Endothelial cell (in vitro differentiated cells): ENCODE data around the gene ACTA1. TPM values are rescaled to one million over a fixed set of nuclear protein-coding genes. Genes with fewer than 3 reads are reported as not detected.
"Not testable (repeated sequence)": the region's sequence is repeated elsewhere in the genome, so short reads cannot be mapped to it uniquely, and the experiment has no call there.

Source experiments
- DNase-seq: peaks from one replicate; pipeline ENCODE4 v3.0.0; 2021; ENCODE audit warnings: low spot score
- H3K27ac Mint-ChIP-seq: one replicate; pipeline ENCODE4 v1.8.0; 2021; ENCODE audit warnings: mixed read lengths, inconsistent platforms; ENCODE audit not compliant: unreplicated experiment
- H3K27me3 Mint-ChIP-seq: one replicate; pipeline ENCODE4 v1.8.0; 2021; ENCODE audit warnings: mild to moderate bottlenecking, moderate library complexity, mixed read lengths, inconsistent platforms; ENCODE audit not compliant: unreplicated experiment
- H3K36me3 Mint-ChIP-seq: one replicate; pipeline ENCODE4 v1.8.0; 2021; ENCODE audit warnings: mild to moderate bottlenecking, low read depth, mixed read lengths, inconsistent platforms; ENCODE audit not compliant: unreplicated experiment
- H3K4me1 Mint-ChIP-seq: one replicate; pipeline ENCODE4 v1.8.0; 2021; ENCODE audit warnings: mild to moderate bottlenecking, mixed read lengths, inconsistent platforms; ENCODE audit not compliant: unreplicated experiment
- H3K4me3 Mint-ChIP-seq: one replicate; pipeline ENCODE4 v1.8.0; 2021; ENCODE audit warnings: mild to moderate bottlenecking, mixed read lengths, inconsistent platforms; ENCODE audit not compliant: unreplicated experiment
- H3K9me3 Mint-ChIP-seq: one replicate; pipeline ENCODE4 v1.8.0; 2021; ENCODE audit warnings: mixed read lengths, inconsistent platforms; ENCODE audit not compliant: unreplicated experiment
- CTCF ChIP-seq: fragments of 200-600 bp; sonication (generic); IDR thresholded peaks from one replicate; pipeline ENCODE4 v1.5.0; 2021; ENCODE audit warnings: antibody characterized with exemption; ENCODE audit not compliant: unreplicated experiment
- total RNA-seq: library from RNA; stranded (reverse); fragmentation: NEBNext Ultra II Directional; extraction: Animal tissue kit (Norgen Biotek cat#: 25700); gene quantifications from one replicate; pipeline ENCODE4 v1.2.1, GENCODE V29; 2021; ENCODE audit not compliant: unreplicated experiment

ACTA1 gene
- total RNA-seq, 1 donor from 2014 or later: 1.5 TPM

GRCh38 chr1:229402993-229403392 is 30.9 kb downstream of the ACTA1 start:
- no peaks in the 10 kb centered on the region for H3K36me3 Mint-ChIP-seq
- peaks cover 6% of the 10 kb centered on the region for H3K4me1 Mint-ChIP-seq
- DNase-seq: no peak
- no peak for TF ChIP-seq CTCF
- no peaks in the 10 kb centered on the region for H3K9me3 Mint-ChIP-seq
- peaks cover 14% of the 10 kb centered on the region for H3K27me3 Mint-ChIP-seq
- no peak overlapping the region for H3K27ac Mint-ChIP-seq
- H3K4me3 Mint-ChIP-seq: no peak overlapping the region

- Mint-ChIP-seq H3K27me3 (peaks cover 14% of the 10 kb centered on the region), H3K4me1 (peaks cover 11% of the 10 kb centered on the region)
- not testable (repeated sequence) for H3K4me3 Mint-ChIP-seq, H3K9me3 Mint-ChIP-seq, DNase-seq, H3K36me3 Mint-ChIP-seq, H3K27ac Mint-ChIP-seq
Measured at GRCh38 chr1:229402329-229402728, 31.6 kb downstream of the ACTA1 start.

- Mint-ChIP-seq H3K9me3 (no peaks in the 10 kb centered on the region), H3K4me1 (peaks cover 19% of the 10 kb centered on the region), H3K4me3 (no peak overlapping the region), H3K36me3 (no peaks in the 10 kb centered on the region), H3K27ac (no peak overlapping the region), H3K27me3 (peaks cover 5% of the 10 kb centered on the region)
- DNase-seq: no peak
- no peak for TF ChIP-seq CTCF
Measured at GRCh38 chr1:229397762-229398161, 36.1 kb downstream of the ACTA1 start.

GRCh38 chr1:229396585-229397206 is 37.2 kb downstream of the ACTA1 start:
- TF ChIP-seq CTCF: no peak
- Mint-ChIP-seq H3K36me3 (no peaks in the 10 kb centered on the region), H3K4me3 (no peak overlapping the region), H3K9me3 (no peaks in the 10 kb centered on the region), H3K4me1 (peaks cover 19% of the 10 kb centered on the region), H3K27me3 (peaks cover 5% of the 10 kb centered on the region), H3K27ac (no peak overlapping the region)
- DNase-seq: no peak

GRCh38 chr1:229394517-229394916 is 39.4 kb downstream of the ACTA1 start:
- H3K27me3 Mint-ChIP-seq, H3K4me3 Mint-ChIP-seq, H3K9me3 Mint-ChIP-seq, DNase-seq, H3K27ac Mint-ChIP-seq, H3K36me3 Mint-ChIP-seq: not testable (repeated sequence)
- peaks cover 19% of the 10 kb centered on the region for H3K4me1 Mint-ChIP-seq

- H3K27me3 Mint-ChIP-seq: peaks cover 5% of the 10 kb centered on the region
- H3K36me3 Mint-ChIP-seq: no peaks in the 10 kb centered on the region
- no peaks in the 10 kb centered on the region for H3K9me3 Mint-ChIP-seq
- H3K4me3 Mint-ChIP-seq: no peak overlapping the region
- no peak for DNase-seq
- peaks cover 17% of the 10 kb centered on the region for H3K4me1 Mint-ChIP-seq
- no peak for TF ChIP-seq CTCF
- no peak overlapping the region for H3K27ac Mint-ChIP-seq
Measured at GRCh38 chr1:229392936-229393335, 41.0 kb downstream of the ACTA1 start.
